ENCODE data around the gene ADORA1. TPM values are rescaled to one million over a fixed set of nuclear protein-coding genes. Genes with fewer than 3 reads are reported as not detected.

The ADORA1 gene
- total and polyA plus RNA-seq, 2 donors (not counting 1 experiment from before 2014, with no cell fraction given): not detected

DNA sequence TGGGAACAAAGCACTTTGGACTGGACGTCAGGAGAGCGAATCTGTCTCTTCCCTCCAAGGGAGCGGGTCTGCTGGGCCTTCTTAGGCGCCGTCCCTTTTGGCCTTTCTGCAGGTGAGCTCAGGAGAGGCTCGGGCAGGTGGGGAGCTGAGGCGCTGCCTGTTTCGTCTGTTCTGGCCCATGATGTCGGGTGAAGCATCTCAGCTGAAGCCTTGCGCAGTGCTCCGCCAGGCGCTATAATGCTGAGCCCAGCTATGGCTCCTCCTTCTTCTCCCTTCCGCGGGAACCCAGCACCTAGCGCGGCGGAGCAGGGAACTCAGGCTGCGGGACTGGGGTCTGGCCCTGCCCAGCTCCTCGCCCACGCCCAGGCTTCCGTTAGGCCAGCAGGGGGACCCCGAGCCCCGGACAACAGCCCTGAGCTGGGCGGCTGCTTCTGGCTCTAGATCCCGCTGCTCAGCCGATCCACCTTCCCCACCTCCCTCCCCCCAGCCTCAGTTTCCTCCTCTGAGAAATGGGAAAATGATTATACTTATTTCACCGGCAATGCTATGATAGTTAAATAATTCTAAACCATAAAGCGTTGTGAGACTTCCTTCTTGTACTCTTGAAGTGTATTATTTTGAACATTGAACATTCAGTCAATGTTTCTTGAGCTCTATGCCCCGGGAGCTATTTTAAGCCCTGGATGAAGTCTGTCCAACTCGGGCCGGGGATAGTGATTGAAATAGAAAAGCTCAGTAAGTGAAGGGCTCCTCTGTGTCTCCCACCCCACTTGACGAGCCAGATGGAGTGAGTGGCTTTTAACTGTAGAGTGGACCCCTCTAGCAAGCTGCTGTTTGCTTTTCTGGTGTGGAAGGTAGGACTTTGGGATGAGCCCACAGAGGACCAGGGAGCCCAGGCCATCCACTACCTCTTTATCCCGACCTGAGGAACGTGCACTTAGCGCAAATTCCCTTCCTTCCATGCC, 9.6 kb upstream of the ADORA1 start:
- Mint-ChIP-seq H3K27ac (no peak overlapping the region), H3K4me3 (no peak overlapping the region), H3K27me3 (peaks cover 61% of the 10 kb centered on the region), H3K4me1 (peaks cover 5% of the 10 kb centered on the region), H3K9me3 (ENCODE audit: insufficient read depth) (no peaks in the 10 kb centered on the region)
- no peak overlapping the region for H3K4me3 ChIP-seq (ENCODE audit: control extremely low read depth in 1 of 5, extremely low read depth in 1 of 5, insufficient read depth in 1 of 5, low read depth in 2 of 5, low read length in 4 of 5)
- ChIA-PET POLR2A (no interaction called here), CTCF (interaction anchor here (0.8 to 3.4 kb wide), 7 partner anchors 9 to 323 kb away, joined by 3 to 26 read pairs (median 4); no protein-coding TSS in a partner anchor)
- no peak overlapping the region for H3K9ac ChIP-seq (ENCODE audit: low read length)
- no peak overlapping the region for H3K4me2 ChIP-seq (replicated peaks; ENCODE audit: low read depth, low read length, poor library complexity, severe bottlenecking)
- peaks cover 0 to 34% (median 13%) of the 10 kb centered on the region in 4 experiments for H3K27me3 ChIP-seq (replicated peaks in 1 of 4; ENCODE audit: control extremely low read depth in 1 of 4, control insufficient read depth in 3 of 4, insufficient read depth in 4 of 4, low read length in 3 of 4)
- WGBS (ENCODE audit: insufficient coverage): 40% methylated on average over 25 of the region's 35 CpGs
- no peak overlapping the region for H2AFZ ChIP-seq (ENCODE audit: insufficient read depth, low read depth, low read length, poor library complexity, severe bottlenecking)
- no peaks in the 10 kb centered on the region for H3K4me1 ChIP-seq (ENCODE audit: control insufficient read depth in 2 of 2, insufficient read depth in 2 of 2, low read length in 2 of 2)
- ATAC-seq (ENCODE audit: low read depth) (peak; percentile 36), DNase-seq (peak; percentile 26)
- intact Hi-C loops (cut with micrococcal nuclease): loop anchor here (5.0 kb wide), 1 partner anchor 99 kb away; no protein-coding TSS in a partner anchor
- H3K36me3 ChIP-seq (replicated peaks in 1 of 2; ENCODE audit: control extremely low read depth in 1 of 2, control insufficient read depth in 1 of 2, extremely low read depth in 1 of 2, insufficient read depth in 2 of 2, low read length in 1 of 2): no peaks in the 10 kb centered on the region
- H4K20me1 ChIP-seq (ENCODE audit: control insufficient read depth, insufficient read depth, low read length, poor library complexity, severe bottlenecking): no peaks in the 10 kb centered on the region
- TF ChIP-seq EZH2 (IDR thresholded peaks at IDR 0.05; ENCODE audit: borderline replicate concordance, insufficient read depth, low read depth, low read length, poor library complexity, severe bottlenecking): no peak
- TF ChIP-seq, protein P1, sequence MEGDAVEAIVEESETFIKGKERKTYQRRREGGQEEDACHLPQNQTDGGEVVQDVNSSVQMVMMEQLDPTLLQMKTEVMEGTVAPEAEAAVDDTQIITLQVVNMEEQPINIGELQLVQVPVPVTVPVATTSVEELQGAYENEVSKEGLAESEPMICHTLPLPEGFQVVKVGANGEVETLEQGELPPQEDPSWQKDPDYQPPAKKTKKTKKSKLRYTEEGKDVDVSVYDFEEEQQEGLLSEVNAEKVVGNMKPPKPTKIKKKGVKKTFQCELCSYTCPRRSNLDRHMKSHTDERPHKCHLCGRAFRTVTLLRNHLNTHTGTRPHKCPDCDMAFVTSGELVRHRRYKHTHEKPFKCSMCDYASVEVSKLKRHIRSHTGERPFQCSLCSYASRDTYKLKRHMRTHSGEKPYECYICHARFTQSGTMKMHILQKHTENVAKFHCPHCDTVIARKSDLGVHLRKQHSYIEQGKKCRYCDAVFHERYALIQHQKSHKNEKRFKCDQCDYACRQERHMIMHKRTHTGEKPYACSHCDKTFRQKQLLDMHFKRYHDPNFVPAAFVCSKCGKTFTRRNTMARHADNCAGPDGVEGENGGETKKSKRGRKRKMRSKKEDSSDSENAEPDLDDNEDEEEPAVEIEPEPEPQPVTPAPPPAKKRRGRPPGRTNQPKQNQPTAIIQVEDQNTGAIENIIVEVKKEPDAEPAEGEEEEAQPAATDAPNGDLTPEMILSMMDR (IDR thresholded peaks at IDR 0.05): no peak
- no peaks in the 10 kb centered on the region for H3K79me2 ChIP-seq (ENCODE audit: control insufficient read depth, insufficient read depth, low read length)
- no peaks in the 10 kb centered on the region for H3K9me3 ChIP-seq (ENCODE audit: control extremely low read depth in 1 of 3, control insufficient read depth in 2 of 3, insufficient read depth in 1 of 3, low read length in 2 of 3)
- no peak overlapping the region for H3K27ac ChIP-seq (ENCODE audit: low read length in 2 of 2)

All from B cell (primary cell).